Neutrophil (primary cell): ENCODE results near the gene NDUFV1.
A peak's percentile ranks its signal among the peaks of the same experiment; 100 is the strongest.

ENCODE experiments used
- H3K27ac ChIP-seq: fragments of 200-600 bp; sonication (generic); 2 replicates; pipeline ENCODE4 v1.5.1; 2016; ENCODE audit warnings: mild to moderate bottlenecking, moderate library complexity
- H3K27me3 ChIP-seq: fragments of 200-600 bp; sonication (generic); 2 replicates; pipeline ENCODE4 v1.6.0; 2016; ENCODE audit warnings: mild to moderate bottlenecking
- H3K36me3 ChIP-seq: fragments of 200-600 bp; sonication (generic); 2 replicates; pipeline ENCODE4 v1.5.1; 2017
- H3K4me1 ChIP-seq, 2 experiments: fragments of 200-600 bp in 1 of 2; sonication (generic) in 1 of 2; 1 replicate in 1 of 2; 2 replicates in 1 of 2; pipeline versions ENCODE4 v1.5.1 to v1.6.1; 2013 to 2016; ENCODE audit warnings: low read depth in 1 of 2, low read length in 1 of 2, mild to moderate bottlenecking in 1 of 2, moderate library complexity in 1 of 2; ENCODE audit not compliant: control insufficient read depth in 1 of 2, insufficient read depth in 1 of 2
- H3K4me3 ChIP-seq, 2 experiments: fragments of 200-600 bp in 1 of 2; sonication (generic) in 1 of 2; 1 replicate in 1 of 2; 2 replicates in 1 of 2; pipeline ENCODE4 v1.5.1; 2013 to 2016; ENCODE audit warnings: low read depth in 1 of 2, low read length in 1 of 2, mild to moderate bottlenecking in 1 of 2, moderate library complexity in 1 of 2
- H3K9me3 ChIP-seq: fragments of 200-600 bp; sonication (generic); 2 replicates; pipeline ENCODE4 v1.5.1; 2016
- TF ChIP-seq, protein P1 (sequence below): fragments of 200-600 bp; sonication (generic); IDR thresholded peaks from 2 replicates; pipeline ENCODE4 v1.5.1; 2016; ENCODE audit warnings: antibody characterized with exemption

NDUFV1 gene

DNA sequence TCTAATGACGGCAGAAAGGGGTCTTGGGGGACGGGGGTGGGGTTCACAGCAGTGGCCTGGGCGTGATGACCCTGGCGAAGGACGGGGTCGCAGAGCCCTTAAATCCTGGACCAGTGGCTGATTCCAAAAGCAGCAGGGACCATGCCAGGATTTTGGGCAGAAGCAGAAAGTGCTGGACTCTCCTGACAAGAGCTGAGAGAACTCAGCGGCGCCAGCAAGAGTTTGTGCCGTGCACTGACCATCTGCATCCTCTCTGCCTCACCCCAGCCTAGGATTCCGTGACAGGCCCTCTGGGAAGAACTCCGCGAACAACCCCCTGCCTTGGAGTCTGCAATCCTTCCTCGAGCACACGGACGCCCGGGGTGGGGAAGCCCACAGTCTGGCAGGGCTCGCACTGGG lies 644 bp upstream of the NDUFV1 start:
- TF ChIP-seq, protein P1, sequence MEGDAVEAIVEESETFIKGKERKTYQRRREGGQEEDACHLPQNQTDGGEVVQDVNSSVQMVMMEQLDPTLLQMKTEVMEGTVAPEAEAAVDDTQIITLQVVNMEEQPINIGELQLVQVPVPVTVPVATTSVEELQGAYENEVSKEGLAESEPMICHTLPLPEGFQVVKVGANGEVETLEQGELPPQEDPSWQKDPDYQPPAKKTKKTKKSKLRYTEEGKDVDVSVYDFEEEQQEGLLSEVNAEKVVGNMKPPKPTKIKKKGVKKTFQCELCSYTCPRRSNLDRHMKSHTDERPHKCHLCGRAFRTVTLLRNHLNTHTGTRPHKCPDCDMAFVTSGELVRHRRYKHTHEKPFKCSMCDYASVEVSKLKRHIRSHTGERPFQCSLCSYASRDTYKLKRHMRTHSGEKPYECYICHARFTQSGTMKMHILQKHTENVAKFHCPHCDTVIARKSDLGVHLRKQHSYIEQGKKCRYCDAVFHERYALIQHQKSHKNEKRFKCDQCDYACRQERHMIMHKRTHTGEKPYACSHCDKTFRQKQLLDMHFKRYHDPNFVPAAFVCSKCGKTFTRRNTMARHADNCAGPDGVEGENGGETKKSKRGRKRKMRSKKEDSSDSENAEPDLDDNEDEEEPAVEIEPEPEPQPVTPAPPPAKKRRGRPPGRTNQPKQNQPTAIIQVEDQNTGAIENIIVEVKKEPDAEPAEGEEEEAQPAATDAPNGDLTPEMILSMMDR: no peak
- no peaks in the 10 kb centered on the region for H3K27me3 ChIP-seq
- peaks cover 20% of the 10 kb centered on the region for H3K36me3 ChIP-seq
- H3K9me3 ChIP-seq: no peaks in the 10 kb centered on the region
- peak overlapping the region; percentile 81 to 93 for H3K4me3 ChIP-seq
- peak overlapping the region; percentile 74 for H3K27ac ChIP-seq
- H3K4me1 ChIP-seq: peaks cover 20 to 24% of the 10 kb centered on the region in 2 experiments

DNA sequence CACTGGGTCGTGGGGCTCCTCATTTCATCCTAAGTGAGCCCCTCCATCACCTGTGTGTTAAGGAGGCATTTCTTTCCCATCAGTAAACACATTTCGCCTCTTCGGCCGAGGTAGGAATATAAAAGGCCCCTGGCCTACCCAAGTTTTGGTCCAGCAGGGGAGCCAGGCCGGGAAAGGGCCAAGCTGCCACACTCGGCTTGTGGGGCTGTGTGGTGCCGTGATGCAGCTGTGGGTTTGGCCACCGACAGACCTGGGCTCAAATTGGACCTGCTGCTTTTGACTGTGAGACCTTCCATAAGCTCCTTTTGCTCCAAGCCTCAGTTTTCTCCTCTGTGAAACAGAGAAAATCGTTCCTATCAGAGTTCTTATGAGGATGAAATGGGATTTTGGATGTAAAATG lies 771 bp downstream of the NDUFV1 start:
- H3K36me3 ChIP-seq: peaks cover 34% of the 10 kb centered on the region
- peak overlapping the region; percentile 81 to 93 for H3K4me3 ChIP-seq
- peaks cover 17 to 22% of the 10 kb centered on the region in 2 experiments for H3K4me1 ChIP-seq
- TF ChIP-seq, protein P1: no peak
- no peaks in the 10 kb centered on the region for H3K27me3 ChIP-seq
- H3K9me3 ChIP-seq: no peaks in the 10 kb centered on the region
- H3K27ac ChIP-seq: peak overlapping the region; percentile 74

DNA sequence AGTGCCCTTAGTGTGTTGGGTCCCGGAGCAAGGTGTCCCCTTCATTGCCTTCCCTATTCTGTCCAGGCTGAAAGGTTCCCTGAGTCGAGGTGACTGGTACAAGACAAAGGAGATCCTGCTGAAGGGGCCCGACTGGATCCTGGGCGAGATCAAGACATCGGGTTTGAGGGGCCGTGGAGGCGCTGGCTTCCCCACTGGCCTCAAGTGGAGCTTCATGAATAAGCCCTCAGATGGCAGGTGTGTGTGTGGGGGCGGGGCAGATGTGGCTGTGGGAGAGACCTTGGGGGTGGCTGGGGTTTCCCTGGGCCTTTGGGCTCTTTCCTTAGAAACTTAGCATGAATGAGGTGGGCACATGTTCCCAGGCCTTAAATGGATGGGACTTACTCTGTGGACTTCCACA lies 1.8 kb downstream of the NDUFV1 start:
- Histone ChIP-seq H3K9me3 (no peaks in the 10 kb centered on the region), H3K27ac (no peak overlapping the region), H3K36me3 (peaks cover 38% of the 10 kb centered on the region), H3K27me3 (no peaks in the 10 kb centered on the region), H3K4me1 (peaks cover 19 to 23% of the 10 kb centered on the region in 2 experiments), H3K4me3 (no peak overlapping the region)
- TF ChIP-seq, protein P1: no peak

DNA sequence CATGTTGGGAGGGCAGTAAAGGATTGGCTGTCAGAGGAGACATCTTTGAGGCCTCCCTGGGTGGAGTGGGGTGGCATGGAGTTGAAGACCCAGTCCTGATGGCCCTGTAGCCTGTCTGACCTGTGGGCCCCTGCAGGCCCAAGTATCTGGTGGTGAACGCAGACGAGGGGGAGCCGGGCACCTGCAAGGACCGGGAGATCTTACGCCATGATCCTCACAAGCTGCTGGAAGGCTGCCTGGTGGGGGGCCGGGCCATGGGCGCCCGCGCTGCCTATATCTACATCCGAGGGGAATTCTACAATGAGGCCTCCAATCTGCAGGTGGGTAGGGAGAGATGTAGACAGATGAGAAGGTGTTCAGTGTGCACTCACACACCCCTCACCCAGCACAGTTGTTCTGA lies 2.6 kb downstream of the NDUFV1 start:
- H3K27me3 ChIP-seq: no peaks in the 10 kb centered on the region
- no peak overlapping the region for H3K27ac ChIP-seq
- TF ChIP-seq, protein P1: no peak
- no peaks in the 10 kb centered on the region for H3K9me3 ChIP-seq
- peaks cover 38% of the 10 kb centered on the region for H3K36me3 ChIP-seq
- no peak overlapping the region for H3K4me3 ChIP-seq
- peaks cover 26 to 31% of the 10 kb centered on the region in 2 experiments for H3K4me1 ChIP-seq

DNA sequence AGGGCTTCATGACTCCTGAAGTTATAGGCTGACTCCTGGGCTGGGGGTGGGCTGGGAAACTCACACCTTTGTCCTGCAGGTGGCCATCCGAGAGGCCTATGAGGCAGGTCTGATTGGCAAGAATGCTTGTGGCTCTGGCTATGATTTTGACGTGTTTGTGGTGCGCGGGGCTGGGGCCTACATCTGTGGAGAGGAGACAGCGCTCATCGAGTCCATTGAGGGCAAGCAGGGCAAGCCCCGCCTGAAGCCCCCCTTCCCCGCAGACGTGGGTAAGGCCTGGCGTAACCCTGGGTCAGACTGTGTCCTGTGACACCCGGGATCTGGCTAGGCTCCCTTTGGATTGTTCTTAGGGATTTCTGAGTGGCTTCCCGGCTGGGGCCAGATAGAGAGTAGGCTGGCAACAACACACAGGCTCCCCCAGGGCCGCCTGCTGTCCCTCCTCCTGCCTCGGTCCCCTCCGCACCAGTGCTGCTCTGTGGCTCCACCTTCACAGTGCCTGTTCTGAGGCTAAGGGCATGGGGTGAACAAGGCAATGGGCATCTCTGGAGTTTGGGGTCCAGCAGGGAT lies 3.6 kb downstream of the NDUFV1 start:
- Histone ChIP-seq H3K4me3 (no peak overlapping the region), H3K36me3 (peaks cover 38% of the 10 kb centered on the region), H3K27ac (no peak overlapping the region), H3K4me1 (peaks cover 31 to 35% of the 10 kb centered on the region in 2 experiments), H3K27me3 (peaks cover 2% of the 10 kb centered on the region), H3K9me3 (no peaks in the 10 kb centered on the region)
- TF ChIP-seq, protein P1: no peak
